ENCODE measurements around the gene PARVG. TPM values are rescaled to one million over a fixed set of nuclear protein-coding genes. Genes with fewer than 3 reads are reported as not detected.

PARVG gene
- total and polyA plus RNA-seq, 2 of the 8 experiments (the other 6 are each of a cell fraction or from before 2014, with no cell fraction given) = 0.37 to 1.5 TPM

DNA sequence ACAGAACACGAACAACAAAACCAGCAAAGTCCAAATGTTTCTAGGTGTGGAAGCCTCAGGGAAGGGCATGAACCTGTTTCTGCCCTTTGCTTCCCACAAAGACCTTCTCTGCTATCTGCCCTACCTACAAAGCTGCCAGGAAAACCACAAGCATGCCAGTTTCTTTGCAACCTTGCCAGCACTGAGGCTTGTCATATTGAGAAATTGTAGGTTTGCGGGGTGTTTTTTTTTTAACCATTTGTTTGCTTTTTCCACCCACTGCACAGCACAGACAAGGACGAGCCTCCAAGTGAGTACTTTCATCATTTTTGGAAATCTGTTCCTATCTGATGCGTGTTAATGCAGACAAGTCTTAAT is 12.8 kb downstream of the PARVG start:
- Histone ChIP-seq H2BK15ac (ENCODE audit: low read length) (no peak overlapping the region), H3K23me2 (ENCODE audit: low read depth, low read length) (peaks cover 8% of the 10 kb centered on the region; the same call in 1 of the 2 replicates), H3K23ac (ENCODE audit: insufficient read length) (no peak overlapping the region), H3K14ac (ENCODE audit: insufficient read length) (no peak overlapping the region), H2BK12ac (ENCODE audit: low read depth, low read length) (no peak overlapping the region), H2BK5ac (ENCODE audit: low read depth, low read length) (no peak overlapping the region), H3K4me3 (ENCODE audit: extremely low read depth in 1 of 4, insufficient read depth in 2 of 4, low read depth in 3 of 4, low read length in 4 of 4) (no peak overlapping the region), H3K56ac (replicated peaks; ENCODE audit: insufficient read length, low read depth, low read length) (no peak overlapping the region), H3K36me3 (ENCODE audit: control insufficient read depth in 2 of 4, insufficient read depth in 4 of 4, low read length in 3 of 4) (no peaks in the 10 kb centered on the region), H3K18ac (ENCODE audit: extremely low read depth, low read length) (no peak overlapping the region), H2BK120ac (replicated peaks; ENCODE audit: low read depth, low read length) (no peak overlapping the region), H2AFZ (ENCODE audit: low read length) (no peak overlapping the region), H2BK20ac (ENCODE audit: low read length) (no peak overlapping the region), H4K91ac (replicated peaks; ENCODE audit: insufficient read length, low read length) (no peak overlapping the region), H3K79me2 (ENCODE audit: control insufficient read depth in 1 of 2, insufficient read depth in 2 of 2, low read length in 2 of 2) (no peaks in the 10 kb centered on the region), H3K4me2 (ENCODE audit: insufficient read depth in 1 of 2, low read depth in 2 of 2, low read length in 2 of 2) (no peak overlapping the region), H3K79me1 (ENCODE audit: low read depth, low read length) (no peaks in the 10 kb centered on the region), H3K27me3 (replicated peaks in 1 of 4; ENCODE audit: control insufficient read depth in 3 of 4, extremely low read depth in 1 of 4, insufficient read depth in 3 of 4, low read length in 3 of 4) (no peaks in the 10 kb centered on the region), H3K27ac (ENCODE audit: low read depth, low read length) (no peak overlapping the region), H4K20me1 (replicated peaks in 1 of 2; ENCODE audit: control insufficient read depth in 1 of 2, insufficient read depth in 2 of 2, low read length in 2 of 2) (peaks cover 0 to 5% of the 10 kb centered on the region in 2 experiments), H4K5ac (ENCODE audit: insufficient read length, low read depth, low read length) (no peak overlapping the region), H3K9ac (replicated peaks in 1 of 4; ENCODE audit: extremely low read depth in 1 of 4, low read depth in 3 of 4, low read length in 3 of 4) (no peak overlapping the region), H3K4me1 (replicated peaks in 1 of 4; ENCODE audit: control insufficient read depth in 3 of 4, insufficient read depth in 4 of 4, low read length in 3 of 4) (peaks cover 0 to 7% (median 0%) of the 10 kb centered on the region in 4 experiments; a peak in 4 of 7 replicates), H2AK5ac (ENCODE audit: low read depth, low read length) (no peak overlapping the region), H3K9me3 (ENCODE audit: insufficient read depth in 2 of 2, low read depth in 1 of 2, low read length in 1 of 2) (no peaks in the 10 kb centered on the region), H4K8ac (ENCODE audit: extremely low read depth, insufficient read depth, low read length) (no peak overlapping the region), H3K4ac (replicated peaks; ENCODE audit: insufficient read length, low read depth, low read length) (no peak overlapping the region)
- POLR2A ChIA-PET (ENCODE audit: partially characterized antibody) = no interaction called here
- no peak for DNase-seq (ENCODE audit: low read depth in 1 of 2, low spot score in 2 of 2)
- WGBS, 2 experiments (ENCODE audit: extremely low coverage in 1 of 2, insufficient coverage in 1 of 2, insufficient read length in 1 of 2, insufficient replicate concordance in 2 of 2, low coverage in 1 of 2, low lambda C conversion rate in 2 of 2, missing lambda C conversion rate in 1 of 2) = 96% methylated on average over 4 of the region's 4 CpGs; no CpG with 5 or more reads in 1 of the 2 experiments
- CTCF ChIA-PET (ENCODE audit: partially characterized antibody) = interaction anchor here (0.9 kb wide), 1 partner anchor 14 kb away, joined by 3 read pairs; no protein-coding TSS in a partner anchor
- no peak for FAIRE-seq
- TF ChIP-seq KDM4A (IDR thresholded peaks at IDR 0.05; ENCODE audit: low read depth, low read length, severe bottlenecking) = no peak
- TF ChIP-seq GABPA (IDR thresholded peaks at IDR 0.05; ENCODE audit: borderline replicate concordance, insufficient read depth, low read length) = no peak
- no peak for TF ChIP-seq BCL11A (IDR thresholded peaks at IDR 0.05; ENCODE audit: low read depth in 2 of 2, low read length in 2 of 2)
- TF ChIP-seq CBX5 (IDR thresholded peaks at IDR 0.05; ENCODE audit: low read depth, low read length) = no peak
- TF ChIP-seq TAF7 (optimal IDR thresholded peaks at IDR 0.05; ENCODE audit: borderline replicate concordance, low read depth, low read length) = no peak
- TF ChIP-seq EP300 (IDR thresholded peaks at IDR 0.05; ENCODE audit: borderline replicate concordance in 1 of 2, low read depth in 2 of 2, low read length in 2 of 2) = no peak
- TF ChIP-seq CHD2 (IDR thresholded peaks at IDR 0.05; ENCODE audit: low read length) = no peak
- TF ChIP-seq SUZ12 (IDR thresholded peaks at IDR 0.05; ENCODE audit: low read length) = no peak
- TF ChIP-seq, protein P1, sequence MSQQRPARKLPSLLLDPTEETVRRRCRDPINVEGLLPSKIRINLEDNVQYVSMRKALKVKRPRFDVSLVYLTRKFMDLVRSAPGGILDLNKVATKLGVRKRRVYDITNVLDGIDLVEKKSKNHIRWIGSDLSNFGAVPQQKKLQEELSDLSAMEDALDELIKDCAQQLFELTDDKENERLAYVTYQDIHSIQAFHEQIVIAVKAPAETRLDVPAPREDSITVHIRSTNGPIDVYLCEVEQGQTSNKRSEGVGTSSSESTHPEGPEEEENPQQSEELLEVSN (IDR thresholded peaks at IDR 0.05) = no peak
- no peak for TF ChIP-seq RAD21 (IDR thresholded peaks at IDR 0.05 in 1 of 2, conservative IDR thresholded peaks at IDR 0.05 in 1 of 2; ENCODE audit: low read depth in 2 of 2, low read length in 2 of 2)
- no peak for TF ChIP-seq ZNF274 (IDR thresholded peaks at IDR 0.05; ENCODE audit: borderline replicate concordance, extremely low read depth, low read length)
- no peak for TF ChIP-seq HDAC2 (IDR thresholded peaks at IDR 0.05; ENCODE audit: borderline replicate concordance in 1 of 2, low read depth in 2 of 2, low read length in 2 of 2)
- no peak for TF ChIP-seq SP2 (IDR thresholded peaks at IDR 0.05; ENCODE audit: low read length)
